ENCODE data around the gene RASGRF2. TPM values are rescaled to one million over a fixed set of nuclear protein-coding genes. Genes with fewer than 3 reads are reported as not detected.

RASGRF2 gene
- total and polyA plus RNA-seq, 8 donors: 0.63 to 9.0 (median 4.0) TPM

GRCh38 chr5:80953587-80953986, 6.6 kb upstream of the RASGRF2 start:
- TF ChIP-seq EP300 (IDR thresholded peaks at IDR 0.05) (no peak), CTCF (IDR thresholded peaks at IDR 0.05) (no peak), POLR2A (IDR thresholded peaks at IDR 0.05) (no peak), POLR2AphosphoS5 (IDR thresholded peaks at IDR 0.05) (no peak)
- intact Hi-C loops (cut with DNase I; ENCODE audit: low total_unique reads): no loop called here
- WGBS, 5 donors: 83 to 96% (median 92%) methylated on average over 5 of the region's 5 CpGs

DNA sequence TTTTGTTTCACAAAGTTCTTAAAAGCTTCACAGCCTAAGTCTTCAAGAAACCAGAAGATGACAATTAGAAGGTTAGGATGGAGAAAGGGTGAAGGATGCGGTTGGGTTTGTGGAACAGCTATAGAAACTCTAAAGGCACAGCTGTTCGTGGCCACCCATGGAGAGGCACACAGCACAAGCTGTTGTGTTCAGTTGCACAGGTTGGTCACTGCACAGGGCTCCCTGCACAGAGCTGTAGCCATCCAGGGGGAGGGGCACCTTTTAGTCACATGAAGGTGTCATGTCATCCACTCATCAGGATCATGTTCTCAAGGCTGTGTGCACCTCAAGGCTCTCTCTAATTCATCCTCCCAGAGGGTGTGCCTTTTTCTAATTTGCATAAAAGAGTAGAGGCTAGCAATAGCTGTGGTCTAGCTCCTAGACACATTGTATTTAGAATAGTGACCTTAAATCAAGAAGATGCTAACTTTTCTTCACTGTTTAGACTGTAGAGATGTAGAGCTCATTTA, 5.0 kb upstream of the RASGRF2 start:
- H3K4me1 ChIP-seq: peaks cover 0 to 6% (median 5%) of the 10 kb centered on the region in 4 donors

More at GRCh38 chr5:80953587-80953986, 6.6 kb upstream of the RASGRF2 start:
- H3K27ac ChIP-seq: no peak overlapping the region
- peaks cover 0 to 59% (median 0%) of the 10 kb centered on the region in 3 donors for H3K27me3 ChIP-seq
- H3K4me1 ChIP-seq: no peaks in the 10 kb centered on the region
- H3K36me3 ChIP-seq: no peaks in the 10 kb centered on the region
- no peak overlapping the region for H3K4me3 ChIP-seq
- no peak for DNase-seq
- no peaks in the 10 kb centered on the region for H3K9me3 ChIP-seq

DNA sequence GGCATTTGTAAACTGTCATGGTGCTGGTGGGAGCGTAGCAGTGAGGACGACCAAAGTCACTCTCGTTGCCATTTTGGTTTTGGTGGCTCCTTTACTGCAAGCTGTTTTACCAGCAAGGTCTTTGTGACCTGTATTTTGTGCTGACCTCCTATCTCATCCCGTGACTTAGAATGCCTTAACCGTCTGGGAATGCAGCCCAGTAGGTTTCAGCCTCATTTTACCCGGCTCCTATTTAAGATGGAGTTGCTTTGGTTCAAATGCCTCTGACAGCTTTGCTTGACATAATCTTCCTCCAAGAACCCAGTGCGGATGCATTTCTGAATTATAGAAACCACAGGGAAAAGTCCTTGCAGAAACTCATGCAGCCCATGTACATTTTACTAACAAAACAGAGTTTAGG, 3.9 kb upstream of the RASGRF2 start:
- DNase-seq: no peak
- Histone ChIP-seq H3K4me3 (no peak overlapping the region), H3K4me1 (peaks cover 5 to 17% (median 13%) of the 10 kb centered on the region in 4 donors), H3K27me3 (peaks cover 0 to 86% (median 20%) of the 10 kb centered on the region in 3 donors), H3K36me3 (no peaks in the 10 kb centered on the region), H3K9me3 (no peaks in the 10 kb centered on the region), H3K27ac (no peak overlapping the region)
- TF ChIP-seq POLR2A (IDR thresholded peaks at IDR 0.05): no peak
- no peak for TF ChIP-seq CTCF (IDR thresholded peaks at IDR 0.05)
- no peak for TF ChIP-seq EP300 (IDR thresholded peaks at IDR 0.05)
- no peak for TF ChIP-seq POLR2AphosphoS5 (IDR thresholded peaks at IDR 0.05)
- intact Hi-C loops (cut with DNase I; ENCODE audit: low total_unique reads): no loop called here
- 61 to 68% (median 64%) methylated on average over 7 of the region's 7 CpGs for WGBS, 5 donors

More for the DNA sequence above, 5.0 kb upstream of the RASGRF2 start:
- H3K4me3 ChIP-seq: no peak overlapping the region
- H3K27me3 ChIP-seq: peaks cover 0 to 74% (median 9%) of the 10 kb centered on the region in 3 donors
- no peaks in the 10 kb centered on the region for H3K36me3 ChIP-seq
- TF ChIP-seq CTCF (IDR thresholded peaks at IDR 0.05): no peak
- no peak for TF ChIP-seq POLR2A (IDR thresholded peaks at IDR 0.05)
- no peak for TF ChIP-seq EP300 (IDR thresholded peaks at IDR 0.05)
- TF ChIP-seq POLR2AphosphoS5 (IDR thresholded peaks at IDR 0.05): no peak
- 82 to 90% (median 83%) methylated on average over 2 of the region's 2 CpGs for WGBS, 5 donors
- no peak overlapping the region for H3K27ac ChIP-seq
- H3K9me3 ChIP-seq: no peaks in the 10 kb centered on the region
- intact Hi-C loops (cut with DNase I; ENCODE audit: low total_unique reads): no loop called here
- no peak for DNase-seq

- WGBS, 5 donors: 49 to 56% (median 52%) methylated on average over 6 of the region's 6 CpGs
- no peak overlapping the region for H3K4me3 ChIP-seq
- TF ChIP-seq EP300 (IDR thresholded peaks at IDR 0.05): no peak
- TF ChIP-seq CTCF (IDR thresholded peaks at IDR 0.05): no peak
- TF ChIP-seq POLR2A (IDR thresholded peaks at IDR 0.05): no peak
- no peak for TF ChIP-seq POLR2AphosphoS5 (IDR thresholded peaks at IDR 0.05)
- peaks cover 0 to 92% (median 20%) of the 10 kb centered on the region in 3 donors for H3K27me3 ChIP-seq
- H3K9me3 ChIP-seq: no peaks in the 10 kb centered on the region
- no peaks in the 10 kb centered on the region for H3K36me3 ChIP-seq
- H3K27ac ChIP-seq: no peak overlapping the region
- intact Hi-C loops (cut with DNase I; ENCODE audit: low total_unique reads): no loop called here
- H3K4me1 ChIP-seq: peaks cover 5 to 24% (median 13%) of the 10 kb centered on the region in 4 donors
- DNase-seq: no peak
Observed at GRCh38 chr5:80957031-80957761, 3.0 kb upstream of the RASGRF2 start.
